Measurements from ENCODE around the gene WNT10A.

- TF ChIP-seq GATA3 (IDR thresholded peaks at IDR 0.05; ENCODE audit: low read depth, low read length) (no peak), GATA2 (IDR thresholded peaks at IDR 0.05; ENCODE audit: low read depth, low read length) (no peak)
Observed at GRCh38 chr2:218863021-218863520, 17.6 kb upstream of the WNT10A start.

All from SH-SY5Y (cell line).